Skeletal muscle tissue (tissue), 4 donors: ENCODE results near the gene MMP19. TPM values are rescaled to one million over a fixed set of nuclear protein-coding genes. Genes with fewer than 3 reads are reported as not detected.

ENCODE experiments used
- H3K27ac ChIP-seq: one replicate; pipeline ENCODE4 v1.7.0; 2013; ENCODE audit warnings: mild to moderate bottlenecking, low read depth, low read length, inconsistent platforms
- H3K27me3 ChIP-seq, 3 donors: one replicate each; pipeline ENCODE4 v1.7.0; 2013; ENCODE audit warnings: low read length in 3 of 3; ENCODE audit not compliant: control insufficient read depth in 3 of 3, insufficient read depth in 3 of 3
- H3K36me3 ChIP-seq, 3 donors: one replicate each; pipeline ENCODE4 v1.7.0; 2013; ENCODE audit warnings: low read length in 3 of 3; ENCODE audit not compliant: control insufficient read depth in 3 of 3, insufficient read depth in 3 of 3
- H3K4me1 ChIP-seq, 3 donors: one replicate each; pipeline ENCODE4 v1.7.0; 2013; ENCODE audit warnings: low read length in 3 of 3, mild to moderate bottlenecking in 3 of 3; ENCODE audit not compliant: control insufficient read depth in 3 of 3, insufficient read depth in 3 of 3
- H3K4me3 ChIP-seq, 3 donors: one replicate each; pipeline ENCODE4 v1.7.0; 2013; ENCODE audit warnings: low read length in 3 of 3
- H3K9ac ChIP-seq, 3 donors: one replicate each; pipeline ENCODE4 v1.7.0; 2013; ENCODE audit warnings: low read length in 3 of 3, mild to moderate bottlenecking in 3 of 3, moderate library complexity in 2 of 3, low read depth in 1 of 3
- H3K9me3 ChIP-seq, 3 donors: one replicate each; pipeline ENCODE4 v1.7.0; 2013; ENCODE audit warnings: low read length in 3 of 3; ENCODE audit not compliant: control insufficient read depth in 3 of 3
- total RNA-seq: library from RNA; depleted of rRNA; stranded (reverse); fragments of >200 nt; gene quantifications from one replicate; pipeline ENCODE4 v1.2.3, GENCODE V29; 2014
- donor health status: Osteomylitis.

MMP19 gene
- total RNA-seq, 1 donor from 2014 or later, result 2.6 TPM

GRCh38 chr12:55818140-55818728, 24.5 kb downstream of the MMP19 start:
- H3K9ac ChIP-seq, result peak overlapping the region; percentile 68 to 81 (median 81)
- H3K9me3 ChIP-seq, result no peaks in the 10 kb centered on the region
- H3K27ac ChIP-seq, result peak overlapping the region; percentile 34
- H3K4me3 ChIP-seq, result peak overlapping the region; percentile 81 to 93 (median 82)
- H3K27me3 ChIP-seq, result no peaks in the 10 kb centered on the region
- H3K36me3 ChIP-seq, result peaks cover 25 to 42% (median 29%) of the 10 kb centered on the region in 3 donors
- peaks cover 20 to 28% (median 21%) of the 10 kb centered on the region in 3 donors for H3K4me1 ChIP-seq

- H3K27me3 ChIP-seq, result no peaks in the 10 kb centered on the region
- H3K27ac ChIP-seq, result peak within 1 kb of the TSS; percentile 90
- peak within 1 kb of the TSS; percentile 92 to 94 (median 93) for H3K9ac ChIP-seq
- no peaks in the 10 kb centered on the region for H3K9me3 ChIP-seq
- H3K4me1 ChIP-seq, result peaks cover 20 to 28% (median 21%) of the 10 kb centered on the region in 3 donors
- H3K4me3 ChIP-seq, result peak within 1 kb of the TSS; percentile 94 to 99 (median 94)
- H3K36me3 ChIP-seq, result peaks cover 23 to 36% (median 25%) of the 10 kb centered on the region in 3 donors
These were observed 25.2 kb downstream of the MMP19 start, which contains the start of the genes ORMDL2 and SARNP for GRCh38 chr12:55817345-55818139. ORMDL2 (plus strand) TSS chr12:55818041; CDS start chr12:55819000, 959 bp downstream. SARNP (minus strand) TSS chr12:55817724; CDS start chr12:55817701, 23 bp downstream.

- Histone ChIP-seq H3K4me3 (peak overlapping the region; percentile 94 to 99 (median 94)), H3K4me1 (peaks cover 20 to 30% (median 21%) of the 10 kb centered on the region in 3 donors), H3K9me3 (no peaks in the 10 kb centered on the region), H3K27ac (peak overlapping the region; percentile 90), H3K36me3 (peaks cover 18 to 30% (median 19%) of the 10 kb centered on the region in 3 donors), H3K9ac (peak overlapping the region; percentile 92 to 94 (median 93)), H3K27me3 (no peaks in the 10 kb centered on the region)
These were observed 25.8 kb downstream of the MMP19 start for GRCh38 chr12:55816881-55817344.

GRCh38 chr12:55815473-55815872, 27.3 kb downstream of the MMP19 start:
- Histone ChIP-seq H3K27ac (no peak overlapping the region), H3K9ac (no peak overlapping the region), H3K27me3 (no peaks in the 10 kb centered on the region), H3K4me3 (no peak overlapping the region), H3K9me3 (no peaks in the 10 kb centered on the region), H3K36me3 (peaks cover 11 to 16% (median 12%) of the 10 kb centered on the region in 3 donors), H3K4me1 (peaks cover 20 to 31% (median 21%) of the 10 kb centered on the region in 3 donors)

GRCh38 chr12:55814257-55814656, 28.5 kb downstream of the MMP19 start:
- Histone ChIP-seq H3K27me3 (no peaks in the 10 kb centered on the region), H3K4me1 (peaks cover 20 to 31% (median 21%) of the 10 kb centered on the region in 3 donors), H3K27ac (no peak overlapping the region), H3K4me3 (no peak overlapping the region), H3K36me3 (peaks cover 2 to 9% (median 5%) of the 10 kb centered on the region in 3 donors), H3K9ac (no peak overlapping the region), H3K9me3 (no peaks in the 10 kb centered on the region)

- no peak overlapping the region for H3K9ac ChIP-seq
- H3K36me3 ChIP-seq, result peaks cover 7 to 16% (median 15%) of the 10 kb centered on the region in 3 donors
- H3K27me3 ChIP-seq, result no peaks in the 10 kb centered on the region
- H3K9me3 ChIP-seq, result no peaks in the 10 kb centered on the region
- no peak overlapping the region for H3K4me3 ChIP-seq
- H3K27ac ChIP-seq, result no peak overlapping the region
- H3K4me1 ChIP-seq, result peaks cover 13 to 18% (median 13%) of the 10 kb centered on the region in 3 donors
These were observed 30.6 kb downstream of the MMP19 start for GRCh38 chr12:55812088-55812487.

GRCh38 chr12:55809274-55809673, 33.5 kb downstream of the MMP19 start:
- H3K27me3 ChIP-seq, result no peaks in the 10 kb centered on the region
- no peak overlapping the region for H3K27ac ChIP-seq
- peaks cover 0 to 5% (median 2%) of the 10 kb centered on the region in 3 donors for H3K4me1 ChIP-seq
- no peak overlapping the region for H3K4me3 ChIP-seq
- H3K36me3 ChIP-seq, result peaks cover 7 to 20% (median 9%) of the 10 kb centered on the region in 3 donors
- no peaks in the 10 kb centered on the region for H3K9me3 ChIP-seq
- no peak overlapping the region for H3K9ac ChIP-seq

- H3K4me3 ChIP-seq, result no peak overlapping the region
- no peaks in the 10 kb centered on the region for H3K9me3 ChIP-seq
- no peak overlapping the region for H3K27ac ChIP-seq
- H3K36me3 ChIP-seq, result peaks cover 9 to 30% (median 15%) of the 10 kb centered on the region in 3 donors
- no peak overlapping the region for H3K9ac ChIP-seq
- no peaks in the 10 kb centered on the region for H3K27me3 ChIP-seq
- peaks cover 0 to 1% (median 0%) of the 10 kb centered on the region in 3 donors for H3K4me1 ChIP-seq
These were observed 35.8 kb downstream of the MMP19 start for GRCh38 chr12:55806982-55807381.

- H3K4me1 ChIP-seq, result no peaks in the 10 kb centered on the region
These were observed 45.2 kb downstream of the MMP19 start for GRCh38 chr12:55797550-55797949.

More at GRCh38 chr12:55797550-55797949, 45.2 kb downstream of the MMP19 start:
- H3K4me3 ChIP-seq, result no peak overlapping the region
- H3K27ac ChIP-seq, result no peak overlapping the region
- no peak overlapping the region for H3K9ac ChIP-seq
- H3K36me3 ChIP-seq, result peaks cover 21 to 57% (median 40%) of the 10 kb centered on the region in 3 donors
- H3K9me3 ChIP-seq, result no peaks in the 10 kb centered on the region
- no peaks in the 10 kb centered on the region for H3K27me3 ChIP-seq
